HL-60 (cell line): ENCODE results near the gene FILIP1L.

ENCODE experiments used
- GABPA ChIP-seq: IDR thresholded peaks from 2 replicates; pipeline ENCODE4 v1.6.1; 2012; ENCODE audit warnings: low read depth
- POLR2AphosphoS5 ChIP-seq: IDR thresholded peaks from 2 replicates; pipeline ENCODE4 v1.6.1; 2012; ENCODE audit warnings: low read depth
- TF ChIP-seq, protein P1 (sequence below): IDR thresholded peaks from one replicate; pipeline ENCODE4 v1.5.1; 2011; ENCODE audit warnings: low read length, control low read depth, inconsistent platforms; ENCODE audit not compliant: insufficient read depth

DNA sequence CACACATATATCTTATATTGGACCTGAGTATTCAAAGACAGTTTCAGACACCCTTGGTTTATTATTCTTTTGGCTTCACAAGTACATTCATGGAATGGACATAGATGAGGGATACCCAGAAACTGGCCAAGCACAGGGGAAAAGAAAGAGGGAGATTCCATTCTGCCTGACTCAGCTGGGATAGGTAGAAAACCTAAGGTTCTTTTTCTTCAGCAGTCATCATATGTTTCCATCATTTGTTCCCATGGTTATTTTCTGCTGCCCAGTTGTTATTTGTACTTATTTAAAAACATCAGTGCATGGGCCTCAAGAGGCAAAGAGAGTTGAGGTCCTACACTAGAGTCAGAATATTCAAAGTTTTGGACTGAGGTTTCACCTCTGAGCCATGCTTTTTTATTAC, 91.8 kb downstream of the FILIP1L start:
- no peak for TF ChIP-seq GABPA
- TF ChIP-seq POLR2AphosphoS5, result no peak
- TF ChIP-seq, protein P1, sequence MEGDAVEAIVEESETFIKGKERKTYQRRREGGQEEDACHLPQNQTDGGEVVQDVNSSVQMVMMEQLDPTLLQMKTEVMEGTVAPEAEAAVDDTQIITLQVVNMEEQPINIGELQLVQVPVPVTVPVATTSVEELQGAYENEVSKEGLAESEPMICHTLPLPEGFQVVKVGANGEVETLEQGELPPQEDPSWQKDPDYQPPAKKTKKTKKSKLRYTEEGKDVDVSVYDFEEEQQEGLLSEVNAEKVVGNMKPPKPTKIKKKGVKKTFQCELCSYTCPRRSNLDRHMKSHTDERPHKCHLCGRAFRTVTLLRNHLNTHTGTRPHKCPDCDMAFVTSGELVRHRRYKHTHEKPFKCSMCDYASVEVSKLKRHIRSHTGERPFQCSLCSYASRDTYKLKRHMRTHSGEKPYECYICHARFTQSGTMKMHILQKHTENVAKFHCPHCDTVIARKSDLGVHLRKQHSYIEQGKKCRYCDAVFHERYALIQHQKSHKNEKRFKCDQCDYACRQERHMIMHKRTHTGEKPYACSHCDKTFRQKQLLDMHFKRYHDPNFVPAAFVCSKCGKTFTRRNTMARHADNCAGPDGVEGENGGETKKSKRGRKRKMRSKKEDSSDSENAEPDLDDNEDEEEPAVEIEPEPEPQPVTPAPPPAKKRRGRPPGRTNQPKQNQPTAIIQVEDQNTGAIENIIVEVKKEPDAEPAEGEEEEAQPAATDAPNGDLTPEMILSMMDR, result no peak
